D721Med (cell line): Measurements from ENCODE around the gene FYN.
"Not testable (repeated sequence)": the region's sequence is repeated elsewhere in the genome, so short reads cannot be mapped to it uniquely, and the experiment has no call there.

ENCODE experiments used
- DNase-seq: peaks from one replicate; pipeline ENCODE4 v3.0.0; 2011; ENCODE audit warnings: low spot score; ENCODE audit not compliant: insufficient read length
- FAIRE-seq: peaks from 2 replicates; lab custom pipeline; 2011; peaks lifted over from hg19 to GRCh38; lab: Jason Lieb, UNC
- CTCF ChIP-seq: IDR thresholded peaks from 2 replicates; pipeline ENCODE4 v1.5.1; 2012; ENCODE audit warnings: mild to moderate bottlenecking, control low read depth; ENCODE audit not compliant: insufficient read depth; ENCODE audit errors: missing control alignments

The FYN gene

GRCh38 chr6:111792241-111792640 is 81.0 kb downstream of the FYN start:
- FAIRE-seq (no peak), DNase-seq (no peak)
- TF ChIP-seq CTCF: no peak

GRCh38 chr6:111791415-111791814 is 81.8 kb downstream of the FYN start:
- no peak for FAIRE-seq
- no peak for DNase-seq
- TF ChIP-seq CTCF: no peak

DNA sequence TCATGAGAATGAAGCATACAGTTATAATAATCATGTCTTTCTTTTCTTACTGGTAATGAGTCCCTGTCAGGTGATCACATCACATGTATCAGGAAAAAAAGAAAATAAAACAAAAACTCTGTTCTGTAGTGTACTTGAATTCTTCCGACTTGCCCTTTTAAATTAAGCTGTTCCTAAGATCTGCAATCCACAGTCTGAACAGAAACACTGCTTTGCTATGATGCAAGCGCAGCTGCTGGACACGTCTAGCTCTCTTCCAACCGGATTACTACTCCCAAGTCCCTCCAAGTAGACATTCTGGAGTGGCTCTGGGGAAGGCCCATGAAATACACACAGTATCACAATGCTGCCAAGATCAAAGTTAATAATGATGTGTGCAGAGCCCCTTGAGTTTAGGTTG is 83.7 kb downstream of the FYN start:
- FAIRE-seq (no peak), DNase-seq (no peak)

GRCh38 chr6:111788379-111789276 is 84.6 kb downstream of the FYN start:
- no peak for TF ChIP-seq CTCF
- DNase-seq (no peak), FAIRE-seq (no peak)

More for the DNA sequence above, 83.7 kb downstream of the FYN start:
- TF ChIP-seq CTCF: no peak

GRCh38 chr6:111786151-111786550 is 87.1 kb downstream of the FYN start:
- not testable (repeated sequence) for FAIRE-seq, DNase-seq

DNA sequence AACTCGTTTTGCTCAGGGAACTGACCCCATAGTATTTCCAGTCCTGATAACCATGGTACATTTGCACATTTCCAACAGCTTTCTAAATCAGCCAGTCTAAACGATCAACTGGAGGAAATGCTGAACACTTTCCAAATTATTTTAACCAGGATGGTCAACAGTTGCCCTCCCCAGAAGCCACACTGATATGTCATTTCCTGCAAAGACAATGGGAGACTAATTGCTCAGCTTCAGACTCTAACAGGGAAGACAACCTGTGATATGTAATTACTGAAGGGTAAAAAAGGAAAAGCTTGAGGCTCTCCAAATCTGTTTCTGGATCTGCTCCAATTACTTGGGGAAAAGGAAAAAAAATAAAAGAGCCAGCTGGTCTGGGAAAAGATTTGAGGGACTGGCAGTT is 88.8 kb downstream of the FYN start:
- DNase-seq: no peak
- FAIRE-seq: no peak
- TF ChIP-seq CTCF: no peak

GRCh38 chr6:111782887-111783466 is 90.3 kb downstream of the FYN start:
- TF ChIP-seq CTCF: no peak
- no peak for FAIRE-seq
- DNase-seq: no peak
